Common myeloid progenitor, CD34-positive (primary cell): Measurements from ENCODE around the gene ADGRA1.

ENCODE experiments used
- CTCF ChIA-PET: fragments of 350-600 bp; sonication (Branson Sonifier 250); formaldehyde crosslinking; loops from one replicate; lab custom pipeline; 2021; ENCODE audit warnings: antibody characterized with exemption; lab: Charles Lee
- POLR2A ChIA-PET: fragments of 350-600 bp; sonication (Branson Sonifier 250); formaldehyde crosslinking; loops from one replicate; lab custom pipeline; 2021; ENCODE audit warnings: antibody characterized with exemption; lab: Charles Lee
- DNase-seq, 3 donors: peaks; one replicate each; pipeline versions ENCODE4 v3.0.0 to v3.0.0-alpha.2; 2013
- H3K27ac ChIP-seq, 2 experiments: 1 replicate in 1 of 2; 2 replicates in 1 of 2; pipeline ENCODE4 v1.7.0; 2013; ENCODE audit warnings: inconsistent platforms in 2 of 2, low read length in 2 of 2, mild to moderate bottlenecking in 2 of 2, low read depth in 1 of 2, moderate library complexity in 1 of 2; ENCODE audit not compliant: severe bottlenecking in 2 of 2, insufficient read depth in 1 of 2, poor library complexity in 1 of 2
- H3K27me3 ChIP-seq, 5 experiments: replicated peaks in 2 of 5; 1 replicate in 3 of 5; 2 replicates in 2 of 5; pipeline versions ENCODE4 v1.6.1 to v1.7.0; 2013; ENCODE audit warnings: low read length in 4 of 5, mild to moderate bottlenecking in 2 of 5, moderate library complexity in 2 of 5, inconsistent platforms in 1 of 5; ENCODE audit not compliant: insufficient read depth in 5 of 5, control insufficient read depth in 4 of 5
- H3K36me3 ChIP-seq, 4 experiments: 1 replicate in 2 of 4; 2 replicates in 2 of 4; pipeline versions ENCODE4 v1.6.1 to v1.7.0; 2013; ENCODE audit warnings: low read length in 3 of 4, control low read depth in 1 of 4, mild to moderate bottlenecking in 1 of 4; ENCODE audit not compliant: control insufficient read depth in 4 of 4, insufficient read depth in 4 of 4
- H3K4me1 ChIP-seq, 4 experiments: 1 replicate in 3 of 4; 2 replicates in 1 of 4; pipeline versions ENCODE4 v1.6.1 to v1.7.1; 2013; ENCODE audit warnings: low read length in 3 of 4, mild to moderate bottlenecking in 3 of 4, control low read depth in 1 of 4, inconsistent platforms in 1 of 4, moderate library complexity in 1 of 4; ENCODE audit not compliant: control insufficient read depth in 4 of 4, insufficient read depth in 4 of 4; ENCODE audit errors: control extremely low read depth in 1 of 4
- H3K4me3 ChIP-seq, 7 experiments: 1 replicate in 4 of 7; 2 replicates in 3 of 7; pipeline versions ENCODE4 v1.5.1 to v1.7.0; 2013; ENCODE audit warnings: mild to moderate bottlenecking in 7 of 7, low read length in 6 of 7, moderate library complexity in 6 of 7, inconsistent platforms in 2 of 7, low read depth in 2 of 7, control low read depth in 1 of 7; ENCODE audit not compliant: insufficient read depth in 4 of 7, control insufficient read depth in 1 of 7; ENCODE audit errors: extremely low read depth in 1 of 7
- H3K9me3 ChIP-seq, 5 experiments: 1 replicate in 4 of 5; 2 replicates in 1 of 5; pipeline versions ENCODE4 v1.6.1 to v1.7.1; 2013; ENCODE audit warnings: low read length in 4 of 5, mild to moderate bottlenecking in 2 of 5, inconsistent platforms in 1 of 5, low read depth in 1 of 5, moderate library complexity in 1 of 5; ENCODE audit not compliant: control insufficient read depth in 4 of 5, insufficient read depth in 2 of 5; ENCODE audit errors: control extremely low read depth in 1 of 5
- WGBS: methylation state at CpG from one replicate; pipeline ENCODE4 v1.1.5; 2013; ENCODE audit not compliant: insufficient coverage; 5-methylcytosine and 5-hydroxymethylcytosine counted together

The ADGRA1 gene

DNA sequence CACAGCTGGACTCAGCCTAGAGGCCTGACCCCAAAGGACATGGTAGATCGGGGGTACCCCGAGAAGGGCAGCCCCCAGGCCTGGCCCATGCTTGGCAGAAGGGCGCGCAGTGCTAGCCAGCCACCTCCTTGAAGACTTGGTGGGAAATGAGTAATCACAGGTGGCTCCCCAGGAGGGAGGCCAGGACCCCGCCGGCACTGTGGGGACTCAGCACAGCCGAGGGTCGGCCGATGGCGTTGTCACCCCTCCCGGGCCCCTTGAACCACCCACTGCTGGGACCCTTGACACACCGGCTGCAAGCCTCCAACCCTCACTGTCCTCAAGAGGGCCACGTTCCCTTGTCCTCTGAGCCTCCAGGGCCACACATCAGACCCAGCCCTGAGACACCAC is 27.7 kb downstream of the ADGRA1 start:
- WGBS = 93% methylated on average over 10 of the region's 13 CpGs
- POLR2A ChIA-PET = no interaction called here
- no peaks in the 10 kb centered on the region for H3K36me3 ChIP-seq
- peaks cover 0 to 1% (median 0%) of the 10 kb centered on the region in 4 experiments for H3K4me1 ChIP-seq
- CTCF ChIA-PET = interaction anchor here (1.5 kb wide), 1 partner anchor 12 kb away, joined by 4 read pairs; no protein-coding TSS in a partner anchor
- H3K4me3 ChIP-seq = no peak overlapping the region
- peaks cover 0 to 23% (median 16%) of the 10 kb centered on the region in 5 experiments for H3K9me3 ChIP-seq
- H3K27ac ChIP-seq = no peak overlapping the region
- no peak for DNase-seq
- peaks cover 0 to 9% (median 1%) of the 10 kb centered on the region in 5 experiments for H3K27me3 ChIP-seq

DNA sequence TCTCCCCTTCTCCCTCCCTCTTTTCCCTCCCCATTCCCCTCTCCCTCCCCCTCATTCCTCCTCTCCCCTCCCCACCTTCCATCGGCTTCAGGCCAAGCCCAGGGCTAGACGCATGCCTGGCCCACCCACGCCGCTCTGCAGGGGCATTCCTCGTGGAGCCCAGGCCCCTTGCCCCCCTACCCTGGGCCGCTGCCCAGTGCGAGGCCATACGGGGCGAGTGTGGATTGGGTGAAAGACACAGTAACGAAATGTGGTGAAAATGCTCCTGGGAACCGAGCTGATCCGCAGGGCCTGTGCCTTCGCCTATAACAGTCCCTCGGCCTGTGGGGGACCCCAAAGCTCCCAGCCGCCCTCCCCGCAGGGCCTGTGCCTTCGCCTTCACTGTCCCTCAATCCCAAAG is 28.3 kb downstream of the ADGRA1 start:
- H3K9me3 ChIP-seq = peaks cover 0 to 23% (median 16%) of the 10 kb centered on the region in 5 experiments
- 89% methylated on average over 11 of the region's 17 CpGs for WGBS
- no peaks in the 10 kb centered on the region for H3K36me3 ChIP-seq
- H3K27ac ChIP-seq = no peak overlapping the region
- ChIA-PET CTCF (no interaction called here), POLR2A (no interaction called here)
- peaks cover 0 to 10% (median 0%) of the 10 kb centered on the region in 5 experiments for H3K27me3 ChIP-seq
- no peak for DNase-seq
- no peaks in the 10 kb centered on the region for H3K4me1 ChIP-seq
- no peak overlapping the region for H3K4me3 ChIP-seq

DNA sequence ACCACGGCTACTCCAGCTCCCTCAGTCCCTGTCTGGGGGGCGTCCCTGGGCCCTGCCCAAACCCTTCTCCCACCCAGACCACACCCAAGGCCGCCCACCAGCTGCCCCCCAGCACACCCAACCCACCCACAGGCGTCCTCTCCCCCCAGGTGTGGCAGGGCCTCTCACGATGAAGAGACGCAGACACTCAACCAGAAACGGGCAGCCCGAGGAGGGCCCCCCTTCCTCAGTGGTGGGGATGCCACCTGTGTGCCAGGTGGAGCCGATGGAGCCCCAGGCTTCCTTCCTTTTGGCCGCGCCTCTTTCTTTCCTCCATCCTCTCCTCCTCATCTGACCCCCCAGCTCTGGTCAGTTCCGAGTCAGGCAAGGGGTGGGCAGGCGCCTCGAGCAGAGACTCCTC is 28.7 kb downstream of the ADGRA1 start:
- ChIA-PET CTCF (no interaction called here), POLR2A (no interaction called here)
- Histone ChIP-seq H3K36me3 (no peaks in the 10 kb centered on the region), H3K4me3 (no peak overlapping the region), H3K27me3 (peaks cover 0 to 13% (median 0%) of the 10 kb centered on the region in 5 experiments), H3K27ac (no peak overlapping the region), H3K4me1 (no peaks in the 10 kb centered on the region), H3K9me3 (peaks cover 0 to 23% (median 16%) of the 10 kb centered on the region in 5 experiments)
- no peak for DNase-seq
- 83% methylated on average over 7 of the region's 14 CpGs for WGBS

DNA sequence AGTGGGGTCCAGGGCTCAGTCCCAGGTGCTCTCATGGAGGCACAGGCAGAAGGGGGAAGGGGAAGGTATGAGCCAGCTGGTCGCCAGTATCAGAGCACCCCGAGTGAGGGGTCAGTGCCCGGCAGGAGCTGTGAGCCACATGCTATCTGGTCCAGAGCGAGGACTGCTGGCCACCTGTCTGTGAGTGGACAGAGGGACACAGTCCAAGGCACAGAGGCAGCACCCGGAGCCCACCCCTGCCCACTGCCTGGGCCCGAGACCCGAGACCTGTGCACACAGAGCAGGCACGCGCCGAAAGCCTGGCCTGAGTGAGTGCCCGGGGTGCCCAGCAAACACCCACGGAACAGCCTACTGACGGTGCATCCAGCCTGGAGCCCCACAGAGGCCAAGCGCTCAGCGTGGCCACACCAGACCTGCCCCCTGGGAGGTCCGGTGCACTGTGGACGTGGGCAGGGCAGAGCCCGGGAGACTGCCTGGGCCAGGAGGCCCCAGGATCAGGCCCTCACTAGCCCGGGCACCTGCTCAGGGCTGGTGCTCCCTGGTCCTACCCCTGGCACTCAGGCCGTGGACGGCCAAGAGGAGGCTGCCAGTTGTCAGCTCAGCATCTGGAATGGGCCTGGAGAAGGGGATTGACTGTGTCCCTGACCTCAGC is 29.4 kb downstream of the ADGRA1 start:
- Histone ChIP-seq H3K27ac (no peak overlapping the region), H3K4me1 (peaks cover 0 to 5% (median 4%) of the 10 kb centered on the region in 4 experiments), H3K36me3 (no peaks in the 10 kb centered on the region), H3K4me3 (no peak overlapping the region), H3K9me3 (peaks cover 0 to 23% (median 11%) of the 10 kb centered on the region in 5 experiments), H3K27me3 (peaks cover 0 to 20% (median 0%) of the 10 kb centered on the region in 5 experiments)
- POLR2A ChIA-PET = no interaction called here
- 96% methylated on average over 17 of the region's 21 CpGs for WGBS
- CTCF ChIA-PET = no interaction called here
- no peak for DNase-seq

DNA sequence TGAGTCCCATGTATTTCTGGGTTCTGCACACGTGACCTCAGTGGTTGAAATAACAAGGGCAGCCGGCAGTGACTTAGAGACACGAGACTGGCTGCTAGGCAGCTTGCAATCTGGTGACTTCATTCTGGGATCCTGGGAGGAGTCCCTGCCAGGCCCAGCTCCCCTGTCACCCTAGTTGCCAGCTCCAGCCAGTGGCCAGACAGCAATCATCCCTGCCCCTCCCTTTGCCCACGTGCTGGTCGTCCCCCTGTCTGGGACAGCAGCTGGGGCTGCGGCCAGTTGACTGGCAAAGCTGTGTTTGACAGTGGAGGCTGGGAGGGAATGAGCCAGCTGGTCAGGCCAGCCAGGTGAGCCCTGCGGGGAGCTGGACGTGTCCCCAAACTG is 30.0 kb downstream of the ADGRA1 start:
- H3K4me1 ChIP-seq = peaks cover 0 to 10% (median 9%) of the 10 kb centered on the region in 4 experiments
- POLR2A ChIA-PET = no interaction called here
- H3K9me3 ChIP-seq = peaks cover 0 to 23% (median 11%) of the 10 kb centered on the region in 5 experiments
- peaks cover 0 to 26% (median 0%) of the 10 kb centered on the region in 5 experiments for H3K27me3 ChIP-seq
- H3K4me3 ChIP-seq = no peak overlapping the region
- H3K36me3 ChIP-seq = no peaks in the 10 kb centered on the region
- H3K27ac ChIP-seq = no peak overlapping the region
- DNase-seq = no peak
- CTCF ChIA-PET = no interaction called here
- WGBS = 81% methylated on average over 5 of the region's 8 CpGs

DNA sequence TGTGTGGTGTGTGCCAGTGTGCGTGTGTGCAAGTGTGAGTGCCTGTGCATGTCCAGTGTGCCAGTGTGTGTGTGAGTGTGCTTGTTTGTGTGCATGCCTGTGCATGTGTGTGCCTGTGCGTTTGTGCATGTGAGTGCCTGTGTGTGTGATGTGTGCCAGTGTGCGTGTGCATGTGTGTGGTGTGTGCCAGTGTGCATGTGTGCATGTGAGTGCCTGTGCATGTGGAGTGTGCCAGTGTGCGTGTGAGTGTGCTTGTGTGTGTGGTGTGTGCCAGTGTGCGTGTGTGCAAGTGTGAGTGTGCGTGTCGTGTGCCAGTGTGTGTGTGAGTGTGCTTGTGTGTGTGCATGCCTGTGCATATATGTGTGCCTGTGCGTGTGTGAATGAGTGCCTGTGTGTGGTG is 33.8 kb downstream of the ADGRA1 start:
- H3K27ac ChIP-seq = no peak overlapping the region
- WGBS = 98% methylated on average over 5 of the region's 8 CpGs
- no peak for DNase-seq
- peaks cover 0 to 19% (median 16%) of the 10 kb centered on the region in 4 experiments for H3K4me1 ChIP-seq
- ChIA-PET POLR2A (no interaction called here), CTCF (no interaction called here)
- peaks cover 0 to 53% (median 9%) of the 10 kb centered on the region in 5 experiments for H3K27me3 ChIP-seq
- no peaks in the 10 kb centered on the region for H3K36me3 ChIP-seq
- H3K9me3 ChIP-seq = peaks cover 0 to 23% (median 11%) of the 10 kb centered on the region in 5 experiments
- H3K4me3 ChIP-seq = no peak overlapping the region

DNA sequence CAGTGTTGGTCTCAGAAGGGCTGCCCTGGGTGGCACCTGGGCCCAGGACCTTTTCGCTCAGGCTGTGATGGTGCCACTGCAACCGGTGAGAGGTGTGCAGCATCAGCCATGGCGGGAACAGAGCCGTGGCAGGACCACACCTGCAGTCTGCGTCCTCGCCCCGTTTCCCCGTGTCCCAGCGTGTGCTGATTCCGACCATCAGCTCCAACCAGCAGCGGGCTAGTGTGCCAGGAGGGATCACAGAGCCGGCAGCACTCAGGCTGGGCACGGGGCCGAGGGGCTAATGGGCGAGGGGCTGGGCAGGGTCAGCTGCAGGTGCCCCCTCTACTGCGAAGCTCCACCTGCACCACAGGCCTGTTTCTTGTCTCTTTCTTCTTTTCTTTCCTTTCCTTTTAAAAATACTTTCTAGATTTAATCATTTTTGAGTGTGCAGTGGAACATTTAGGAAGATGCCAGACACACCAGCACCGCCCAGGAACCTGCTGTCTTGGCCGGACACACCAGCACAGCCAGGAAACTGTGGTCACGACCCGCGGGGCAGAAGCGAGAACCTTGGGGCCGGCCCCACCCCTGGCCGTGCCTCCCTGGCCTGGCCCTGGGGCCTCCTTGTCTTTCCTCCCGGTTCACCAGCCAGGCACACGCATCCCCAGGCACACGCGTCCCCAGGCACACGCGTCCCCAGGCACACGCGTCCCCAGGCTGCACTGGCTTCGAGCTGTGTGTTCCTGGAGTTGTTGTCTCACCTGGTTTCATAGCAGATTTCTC is 34.6 kb downstream of the ADGRA1 start:
- peaks cover 0 to 19% (median 16%) of the 10 kb centered on the region in 4 experiments for H3K4me1 ChIP-seq
- 47% methylated on average over 30 of the region's 33 CpGs for WGBS
- ChIA-PET POLR2A (no interaction called here), CTCF (interaction anchor here (0.7 to 2.5 kb wide), 2 partner anchors 184 to 218 kb away, joined by 3 to 12 read pairs; no protein-coding TSS in a partner anchor)
- H3K9me3 ChIP-seq = peaks cover 0 to 23% (median 11%) of the 10 kb centered on the region in 5 experiments
- H3K36me3 ChIP-seq = no peaks in the 10 kb centered on the region
- H3K4me3 ChIP-seq = peak overlapping the region in 1 of 7 experiments; percentile 16
- no peak for DNase-seq
- H3K27me3 ChIP-seq = peaks cover 0 to 53% (median 9%) of the 10 kb centered on the region in 5 experiments
- H3K27ac ChIP-seq = no peak overlapping the region
